Cardiac muscle cell (in vitro differentiated cells and primary cell): ENCODE results near the gene DPH1. TPM values are rescaled to one million over a fixed set of nuclear protein-coding genes. Genes with fewer than 3 reads are reported as not detected.

ENCODE experiments used
- DNase-seq, 2 donors: peaks; one replicate each; pipeline versions ENCODE4 v3.0.0 to v3.0.0-alpha.2; 2010 to 2017; ENCODE audit warnings: low read depth in 1 of 2, low spot score in 1 of 2
- H3K27ac ChIP-seq: fragments of 200-600 bp; sonication (generic); 2 replicates; pipeline ENCODE4 v1.5.1; 2016
- H3K27me3 ChIP-seq: fragments of 200-600 bp; sonication (generic); 2 replicates; pipeline ENCODE4 v1.6.0; 2016; ENCODE audit warnings: control low read depth
- H3K36me3 ChIP-seq: fragments of 200-600 bp; sonication (generic); 2 replicates; pipeline ENCODE4 v1.5.1; 2016; ENCODE audit warnings: control low read depth
- H3K4me1 ChIP-seq: fragments of 200-600 bp; sonication (generic); 2 replicates; pipeline ENCODE4 v1.8.1; 2017; ENCODE audit warnings: low read depth, mild to moderate bottlenecking, mixed run types
- H3K4me3 ChIP-seq: fragments of 200-600 bp; sonication (generic); 2 replicates; pipeline ENCODE4 v1.5.1; 2016; ENCODE audit warnings: mild to moderate bottlenecking
- H3K9me3 ChIP-seq: fragments of 200-600 bp; sonication (generic); 2 replicates; pipeline ENCODE4 v1.5.1; 2017; ENCODE audit warnings: low read depth, mild to moderate bottlenecking, control low read depth
- polyA plus RNA-seq: library from polyadenylated mRNA; unstranded; fragments of >200 nt; fragmentation: Nextera tagmentation; extraction: Ambion mirVana; gene quantifications from 2 replicates; pipeline ENCODE4 v1.2.1, GENCODE V29; 2016
- total RNA-seq: library from RNA; depleted of rRNA; stranded (reverse); fragments of >200 nt; gene quantifications from 2 replicates; pipeline ENCODE4 v1.2.3, GENCODE V29; 2016
- TF ChIP-seq, protein P1 (sequence below): IDR thresholded peaks from 2 replicates; pipeline ENCODE4 v1.5.1; 2012; ENCODE audit warnings: low read depth, mild to moderate bottlenecking, low read length

DPH1 gene
- total and polyA plus RNA-seq, 2 experiments from 2014 or later = 59.5 to 88.6 TPM

DNA sequence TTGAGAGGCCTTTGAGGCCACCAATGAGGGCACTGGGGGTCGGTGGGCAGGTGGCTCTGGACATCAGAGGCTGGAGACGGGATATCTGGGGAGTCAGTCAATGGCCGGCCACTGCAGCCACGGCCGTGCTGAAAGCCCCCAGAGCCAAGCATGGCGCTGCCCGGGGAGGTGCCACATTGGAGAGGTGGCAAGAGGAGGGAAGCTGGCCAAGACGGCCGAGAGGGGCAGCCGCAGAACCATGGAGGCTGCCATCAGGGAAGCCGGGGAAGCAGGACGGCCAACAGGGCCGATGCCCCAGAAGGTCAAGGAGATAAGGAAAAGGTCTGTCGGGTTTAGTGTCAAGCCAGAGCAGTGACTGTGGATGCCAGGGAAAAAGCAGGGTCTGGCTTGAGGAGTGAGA lies 14.6 kb upstream of the DPH1 start:
- no peak for DNase-seq
- H3K4me1 ChIP-seq = no peaks in the 10 kb centered on the region
- H3K9me3 ChIP-seq = no peaks in the 10 kb centered on the region
- no peak overlapping the region for H3K4me3 ChIP-seq
- TF ChIP-seq, protein P1, sequence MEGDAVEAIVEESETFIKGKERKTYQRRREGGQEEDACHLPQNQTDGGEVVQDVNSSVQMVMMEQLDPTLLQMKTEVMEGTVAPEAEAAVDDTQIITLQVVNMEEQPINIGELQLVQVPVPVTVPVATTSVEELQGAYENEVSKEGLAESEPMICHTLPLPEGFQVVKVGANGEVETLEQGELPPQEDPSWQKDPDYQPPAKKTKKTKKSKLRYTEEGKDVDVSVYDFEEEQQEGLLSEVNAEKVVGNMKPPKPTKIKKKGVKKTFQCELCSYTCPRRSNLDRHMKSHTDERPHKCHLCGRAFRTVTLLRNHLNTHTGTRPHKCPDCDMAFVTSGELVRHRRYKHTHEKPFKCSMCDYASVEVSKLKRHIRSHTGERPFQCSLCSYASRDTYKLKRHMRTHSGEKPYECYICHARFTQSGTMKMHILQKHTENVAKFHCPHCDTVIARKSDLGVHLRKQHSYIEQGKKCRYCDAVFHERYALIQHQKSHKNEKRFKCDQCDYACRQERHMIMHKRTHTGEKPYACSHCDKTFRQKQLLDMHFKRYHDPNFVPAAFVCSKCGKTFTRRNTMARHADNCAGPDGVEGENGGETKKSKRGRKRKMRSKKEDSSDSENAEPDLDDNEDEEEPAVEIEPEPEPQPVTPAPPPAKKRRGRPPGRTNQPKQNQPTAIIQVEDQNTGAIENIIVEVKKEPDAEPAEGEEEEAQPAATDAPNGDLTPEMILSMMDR = no peak
- no peaks in the 10 kb centered on the region for H3K36me3 ChIP-seq
- H3K27ac ChIP-seq = no peak overlapping the region
- H3K27me3 ChIP-seq = no peaks in the 10 kb centered on the region

DNA sequence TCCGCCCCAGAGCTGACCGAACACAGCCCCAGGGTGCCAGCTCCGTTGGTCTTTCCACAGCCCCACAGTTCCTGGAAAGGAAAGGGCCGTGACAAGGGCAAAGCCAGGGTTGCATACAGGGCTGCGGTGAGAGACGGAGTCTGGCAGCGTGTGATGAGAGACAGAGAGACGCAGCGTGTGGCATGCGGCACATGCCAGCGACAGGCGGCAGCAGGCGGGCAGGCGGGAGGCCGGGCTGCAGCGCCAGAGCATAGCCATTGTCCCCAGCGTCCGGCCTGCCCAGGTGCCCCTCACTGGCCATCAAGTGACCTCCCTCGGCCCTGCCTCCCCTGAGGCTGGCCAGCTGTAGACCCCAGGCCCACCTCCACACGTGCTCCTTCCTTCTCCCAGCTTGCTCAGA lies 13.5 kb upstream of the DPH1 start:
- no peak for DNase-seq
- no peaks in the 10 kb centered on the region for H3K36me3 ChIP-seq
- no peak overlapping the region for H3K4me3 ChIP-seq
- no peaks in the 10 kb centered on the region for H3K9me3 ChIP-seq
- no peak overlapping the region for H3K27ac ChIP-seq
- TF ChIP-seq, protein P1 = no peak
- no peaks in the 10 kb centered on the region for H3K27me3 ChIP-seq
- H3K4me1 ChIP-seq = no peaks in the 10 kb centered on the region

DNA sequence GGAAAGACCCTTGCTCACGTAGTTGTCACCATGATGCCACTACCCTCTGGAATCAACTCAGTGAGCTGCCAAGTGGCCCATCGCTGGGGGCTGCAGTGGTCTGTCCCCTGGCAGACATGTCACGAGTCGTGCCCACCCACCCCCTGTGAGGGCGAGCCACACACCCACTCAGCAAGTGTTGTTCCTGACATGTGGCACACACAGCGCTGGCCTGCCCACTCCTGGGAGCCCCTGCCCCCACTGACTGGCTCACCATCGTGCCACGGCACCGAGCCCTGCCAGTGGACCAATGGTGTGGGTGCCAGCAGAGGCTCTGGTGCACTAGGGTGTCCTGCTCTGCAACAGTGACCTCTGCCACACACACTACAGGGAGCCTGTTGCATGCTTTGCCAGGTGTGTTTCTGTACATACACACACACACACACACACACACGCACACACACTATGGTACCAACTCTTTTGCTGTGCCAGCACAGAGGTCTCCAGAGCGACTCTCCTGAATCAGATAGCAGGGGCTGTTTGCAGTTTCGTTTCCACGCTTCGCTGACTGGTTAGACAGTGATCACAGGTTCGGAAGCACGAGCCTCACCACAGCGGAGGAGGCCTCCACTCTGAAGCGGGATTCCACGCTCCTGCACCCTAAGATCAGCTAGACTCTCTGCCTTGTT lies 12.5 kb upstream of the DPH1 start:
- no peak overlapping the region for H3K4me3 ChIP-seq
- H3K27me3 ChIP-seq = no peaks in the 10 kb centered on the region
- H3K36me3 ChIP-seq = no peaks in the 10 kb centered on the region
- H3K9me3 ChIP-seq = no peaks in the 10 kb centered on the region
- no peak for DNase-seq
- no peaks in the 10 kb centered on the region for H3K4me1 ChIP-seq
- TF ChIP-seq, protein P1 = no peak
- no peak overlapping the region for H3K27ac ChIP-seq

DNA sequence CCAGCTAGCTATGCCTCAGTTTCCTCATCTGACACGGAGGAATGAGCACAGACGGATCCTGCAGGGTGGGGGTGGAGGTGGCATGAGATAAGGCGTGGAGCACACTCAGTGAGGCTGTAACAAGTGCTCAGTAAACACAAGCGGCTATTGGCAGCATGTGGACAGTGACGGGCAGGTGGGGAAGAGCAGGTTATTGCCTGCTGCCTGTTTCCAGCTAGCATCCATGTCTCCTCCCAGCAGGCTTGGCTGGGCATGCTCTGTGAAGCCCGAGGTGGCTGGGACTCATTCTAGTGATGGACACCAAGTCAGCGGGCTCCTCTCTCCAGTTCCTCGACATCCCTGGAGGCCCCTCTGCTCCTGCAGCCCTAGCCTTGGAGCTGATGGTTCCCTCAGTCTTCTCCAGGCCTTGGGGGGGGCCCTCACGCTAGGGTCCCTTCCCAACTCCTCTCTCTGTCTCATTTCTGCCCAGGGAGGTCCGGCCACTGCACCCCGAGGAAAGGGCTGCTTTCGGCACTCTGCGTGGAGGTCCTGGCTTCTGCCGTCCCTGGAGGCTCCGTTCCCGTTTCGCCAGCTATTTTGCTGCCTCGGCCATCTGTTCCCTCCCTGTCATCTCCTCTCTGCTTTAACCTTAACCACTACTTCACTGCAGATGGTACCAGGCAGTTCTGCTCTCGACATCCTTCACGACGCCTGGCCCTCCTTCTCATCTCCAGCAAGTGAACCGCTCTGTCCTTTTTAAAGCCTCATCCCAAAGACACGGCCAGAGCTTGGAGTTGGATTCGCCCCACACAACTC lies 11.0 kb upstream of the DPH1 start:
- Histone ChIP-seq H3K36me3 (no peaks in the 10 kb centered on the region), H3K27ac (no peak overlapping the region), H3K4me3 (no peak overlapping the region), H3K27me3 (peaks cover 4% of the 10 kb centered on the region), H3K9me3 (no peaks in the 10 kb centered on the region), H3K4me1 (peaks cover 6% of the 10 kb centered on the region)
- TF ChIP-seq, protein P1 = no peak
- no peak for DNase-seq

DNA sequence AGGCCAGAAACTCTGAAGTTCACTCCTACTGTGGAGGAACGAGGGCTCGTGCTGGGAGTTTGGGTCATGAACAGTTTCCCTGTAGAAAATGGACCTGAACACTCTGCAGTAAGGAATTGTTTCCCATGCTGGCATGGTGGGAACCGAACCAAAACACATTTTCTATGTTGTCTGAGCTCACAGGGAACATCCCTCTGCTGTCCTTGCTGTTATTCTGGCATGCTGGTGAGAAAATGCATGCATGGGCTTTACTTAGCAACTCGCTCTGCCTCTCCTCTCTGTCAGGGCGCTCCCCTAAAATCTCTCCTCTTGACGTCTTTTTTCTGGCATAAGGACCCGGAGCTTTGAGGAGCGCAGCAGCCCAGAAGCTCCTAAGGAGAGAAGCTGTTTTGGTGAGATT lies 10.2 kb upstream of the DPH1 start:
- H3K4me3 ChIP-seq = no peak overlapping the region

More for the DNA sequence above, 10.2 kb upstream of the DPH1 start:
- DNase-seq = no peak
- peaks cover 6% of the 10 kb centered on the region for H3K4me1 ChIP-seq
- H3K27ac ChIP-seq = no peak overlapping the region
- H3K27me3 ChIP-seq = peaks cover 9% of the 10 kb centered on the region
- no peaks in the 10 kb centered on the region for H3K9me3 ChIP-seq
- H3K36me3 ChIP-seq = no peaks in the 10 kb centered on the region
- TF ChIP-seq, protein P1 = no peak
